Vagina (tissue), 2 donors: ENCODE data around the gene RASSF9. TPM values are rescaled to one million over a fixed set of nuclear protein-coding genes. Genes with fewer than 3 reads are reported as not detected.

Source experiments
- DNase-seq, 2 donors: peaks; one replicate each; pipeline ENCODE4 v3.0.0-alpha.2; 2017; ENCODE audit errors: extremely low spot score in 2 of 2
- H3K27ac ChIP-seq: fragments of 200-600 bp; sonication (generic); one replicate; pipeline ENCODE4 v1.5.1; 2019
- H3K27me3 ChIP-seq: fragments of 200-600 bp; sonication (generic); one replicate; pipeline ENCODE4 v1.5.1; 2019
- H3K36me3 ChIP-seq, 2 donors: fragments of 200-600 bp; sonication (generic); one replicate each; pipeline ENCODE4 v1.5.1; 2017 to 2019
- H3K4me1 ChIP-seq: fragments of 200-600 bp; sonication (generic); one replicate; pipeline ENCODE4 v1.5.1; 2019
- H3K4me3 ChIP-seq, 2 donors: fragments of 200-600 bp; sonication (generic); 1 replicate in 1 of 2; 2 replicates in 1 of 2; pipeline ENCODE4 v1.5.1; 2016 to 2019
- H3K9me3 ChIP-seq: fragments of 200-600 bp; sonication (generic); one replicate; pipeline ENCODE4 v1.5.1; 2019
- POLR2A ChIP-seq, 2 donors: fragments of 450-650 bp; IDR thresholded peaks; one replicate each; pipeline ENCODE4 v1.6.1; 2017; ENCODE audit warnings: antibody characterized with exemption in 2 of 2, mild to moderate bottlenecking in 2 of 2, moderate library complexity in 2 of 2
- POLR2AphosphoS5 ChIP-seq, 2 donors: sonication (generic); formaldehyde crosslinking; IDR thresholded peaks; one replicate each; pipeline ENCODE4 v1.9.0; 2017; ENCODE audit warnings: antibody characterized with exemption in 2 of 2, mild to moderate bottlenecking in 2 of 2, low read depth in 1 of 2; ENCODE audit not compliant: insufficient read depth in 1 of 2
- intact Hi-C: fragments of 100-400 bp; cut with DNase I; formaldehyde crosslinking; loops from one replicate; pipeline ENCODE4 v1.15.1; 2023
- total RNA-seq: library from RNA; depleted of rRNA; stranded (reverse); fragments of >200 nt; gene quantifications from one replicate; pipeline ENCODE4 v1.2.3, GENCODE V29; 2016
- TF ChIP-seq, protein P1 (sequence below), 3 experiments: fragments of 450-650 bp in 2 of 3; fragments of 200-600 bp in 1 of 3; sonication (generic) in 1 of 3; IDR thresholded peaks; one replicate each; pipeline ENCODE4 v1.5.1; 2017 to 2019; ENCODE audit warnings: antibody characterized with exemption in 3 of 3, mild to moderate bottlenecking in 2 of 3, moderate library complexity in 2 of 3

The RASSF9 gene
- total RNA-seq, 1 donor from 2014 or later = 1.7 TPM

DNA sequence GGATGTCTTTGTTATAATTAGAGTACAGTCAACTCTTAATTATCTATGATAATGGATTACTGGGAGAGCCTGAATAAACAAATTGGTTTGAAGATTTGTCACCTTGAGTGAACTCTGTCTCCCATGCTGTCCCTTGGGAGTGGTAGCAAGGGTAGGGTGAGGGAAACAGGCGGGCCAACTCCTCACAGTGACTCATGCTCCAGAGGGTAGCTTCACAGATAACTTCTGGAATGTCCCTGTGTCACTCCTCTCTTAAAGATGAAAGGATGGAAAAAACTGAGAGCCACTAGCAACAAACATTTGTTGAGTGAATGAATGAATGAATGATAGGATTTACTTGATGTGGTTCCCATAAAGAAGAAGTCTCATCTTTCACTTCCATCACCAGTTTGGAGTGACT, 53.5 kb downstream of the RASSF9 start:
- Histone ChIP-seq H3K27me3 (no peaks in the 10 kb centered on the region), H3K36me3 (no peaks in the 10 kb centered on the region), H3K4me1 (no peaks in the 10 kb centered on the region), H3K4me3 (no peak overlapping the region), H3K9me3 (no peaks in the 10 kb centered on the region), H3K27ac (no peak overlapping the region)
- DNase-seq = no peak
- intact Hi-C loops = no loop called here
- TF ChIP-seq POLR2A (IDR thresholded peaks at IDR 0.05) (no peak), POLR2AphosphoS5 (IDR thresholded peaks at IDR 0.05; ENCODE audit: insufficient read depth in 1 of 2, low read depth in 1 of 2) (no peak)
- TF ChIP-seq, protein P1, sequence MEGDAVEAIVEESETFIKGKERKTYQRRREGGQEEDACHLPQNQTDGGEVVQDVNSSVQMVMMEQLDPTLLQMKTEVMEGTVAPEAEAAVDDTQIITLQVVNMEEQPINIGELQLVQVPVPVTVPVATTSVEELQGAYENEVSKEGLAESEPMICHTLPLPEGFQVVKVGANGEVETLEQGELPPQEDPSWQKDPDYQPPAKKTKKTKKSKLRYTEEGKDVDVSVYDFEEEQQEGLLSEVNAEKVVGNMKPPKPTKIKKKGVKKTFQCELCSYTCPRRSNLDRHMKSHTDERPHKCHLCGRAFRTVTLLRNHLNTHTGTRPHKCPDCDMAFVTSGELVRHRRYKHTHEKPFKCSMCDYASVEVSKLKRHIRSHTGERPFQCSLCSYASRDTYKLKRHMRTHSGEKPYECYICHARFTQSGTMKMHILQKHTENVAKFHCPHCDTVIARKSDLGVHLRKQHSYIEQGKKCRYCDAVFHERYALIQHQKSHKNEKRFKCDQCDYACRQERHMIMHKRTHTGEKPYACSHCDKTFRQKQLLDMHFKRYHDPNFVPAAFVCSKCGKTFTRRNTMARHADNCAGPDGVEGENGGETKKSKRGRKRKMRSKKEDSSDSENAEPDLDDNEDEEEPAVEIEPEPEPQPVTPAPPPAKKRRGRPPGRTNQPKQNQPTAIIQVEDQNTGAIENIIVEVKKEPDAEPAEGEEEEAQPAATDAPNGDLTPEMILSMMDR (IDR thresholded peaks at IDR 0.05) = no peak

DNA sequence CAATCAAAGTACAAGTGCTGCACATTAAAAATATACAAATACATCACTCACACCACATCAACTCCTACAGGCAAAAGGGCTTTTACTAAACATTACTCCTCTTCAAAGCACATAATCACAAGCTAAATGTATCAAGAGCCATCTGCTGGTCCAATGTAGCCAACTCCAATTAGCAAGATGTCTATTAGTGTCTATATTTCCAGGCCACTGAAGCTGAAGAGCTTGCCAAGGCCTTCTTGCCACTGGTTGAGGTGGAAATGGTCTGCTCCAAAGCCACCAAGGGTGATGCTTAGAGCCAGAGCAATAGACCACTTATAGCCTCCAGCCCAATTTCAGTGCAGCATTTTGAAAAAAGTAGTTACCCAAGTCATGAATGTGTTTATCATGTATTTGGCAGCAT, 54.4 kb downstream of the RASSF9 start:
- no peaks in the 10 kb centered on the region for H3K9me3 ChIP-seq
- no peak overlapping the region for H3K27ac ChIP-seq
- no peaks in the 10 kb centered on the region for H3K4me1 ChIP-seq
- no peak for DNase-seq
- intact Hi-C loops = no loop called here
- no peak overlapping the region for H3K4me3 ChIP-seq
- no peaks in the 10 kb centered on the region for H3K36me3 ChIP-seq
- H3K27me3 ChIP-seq = no peaks in the 10 kb centered on the region
- TF ChIP-seq, protein P1 (IDR thresholded peaks at IDR 0.05) = no peak
- no peak for TF ChIP-seq POLR2A (IDR thresholded peaks at IDR 0.05)
- no peak for TF ChIP-seq POLR2AphosphoS5 (IDR thresholded peaks at IDR 0.05; ENCODE audit: insufficient read depth in 1 of 2, low read depth in 1 of 2)

DNA sequence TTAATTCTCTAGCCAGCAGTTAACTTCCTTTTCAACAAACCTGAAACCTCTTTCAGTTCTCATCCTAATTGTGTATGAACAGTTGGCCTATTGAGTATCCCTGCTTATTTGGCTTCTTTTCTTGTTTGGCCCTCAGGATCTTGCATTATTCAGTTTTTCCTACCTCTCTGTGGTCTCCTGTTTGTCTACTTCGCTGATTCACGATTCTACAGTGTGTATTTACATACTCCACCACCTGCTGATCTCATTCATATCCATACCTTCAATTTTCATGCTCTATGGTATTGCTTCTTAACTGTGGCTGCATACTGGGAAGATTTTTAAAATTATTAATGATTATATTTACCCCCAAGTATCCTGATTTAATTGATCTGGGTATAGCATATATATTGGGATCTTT, 56.4 kb downstream of the RASSF9 start:
- Histone ChIP-seq H3K4me3 (no peak overlapping the region), H3K36me3 (no peaks in the 10 kb centered on the region), H3K27me3 (no peaks in the 10 kb centered on the region), H3K9me3 (no peaks in the 10 kb centered on the region), H3K27ac (no peak overlapping the region), H3K4me1 (no peaks in the 10 kb centered on the region)
- no peak for TF ChIP-seq POLR2A (IDR thresholded peaks at IDR 0.05)
- TF ChIP-seq, protein P1 (IDR thresholded peaks at IDR 0.05) = no peak
- TF ChIP-seq POLR2AphosphoS5 (IDR thresholded peaks at IDR 0.05; ENCODE audit: insufficient read depth in 1 of 2, low read depth in 1 of 2) = no peak
- intact Hi-C loops = no loop called here
- no peak for DNase-seq

DNA sequence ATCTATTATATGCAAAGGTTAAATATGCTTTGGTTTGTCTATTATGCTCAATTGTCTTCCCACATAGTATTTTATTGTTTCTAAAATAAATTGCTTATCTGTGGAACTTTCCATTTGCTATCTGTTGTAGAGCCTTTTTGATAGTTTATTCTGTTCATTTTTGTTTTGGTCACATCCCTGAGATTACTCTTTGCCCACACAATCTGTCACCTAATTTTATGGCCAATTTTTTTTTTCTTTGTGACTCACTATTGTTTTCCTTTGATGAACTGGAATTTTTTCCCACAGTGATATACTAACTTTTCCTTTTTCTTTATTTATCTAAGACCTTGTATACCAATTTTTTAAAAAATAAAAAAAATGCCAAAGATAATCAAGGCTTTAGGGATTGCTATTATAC, 61.1 kb downstream of the RASSF9 start:
- no peaks in the 10 kb centered on the region for H3K9me3 ChIP-seq
- no peak for DNase-seq
- TF ChIP-seq POLR2A (IDR thresholded peaks at IDR 0.05) (no peak), POLR2AphosphoS5 (IDR thresholded peaks at IDR 0.05; ENCODE audit: insufficient read depth in 1 of 2, low read depth in 1 of 2) (no peak)
- TF ChIP-seq, protein P1 (IDR thresholded peaks at IDR 0.05) = no peak
- intact Hi-C loops = no loop called here
- H3K27ac ChIP-seq = no peak overlapping the region
- no peaks in the 10 kb centered on the region for H3K27me3 ChIP-seq
- H3K4me1 ChIP-seq = no peaks in the 10 kb centered on the region
- no peak overlapping the region for H3K4me3 ChIP-seq
- no peaks in the 10 kb centered on the region for H3K36me3 ChIP-seq

DNA sequence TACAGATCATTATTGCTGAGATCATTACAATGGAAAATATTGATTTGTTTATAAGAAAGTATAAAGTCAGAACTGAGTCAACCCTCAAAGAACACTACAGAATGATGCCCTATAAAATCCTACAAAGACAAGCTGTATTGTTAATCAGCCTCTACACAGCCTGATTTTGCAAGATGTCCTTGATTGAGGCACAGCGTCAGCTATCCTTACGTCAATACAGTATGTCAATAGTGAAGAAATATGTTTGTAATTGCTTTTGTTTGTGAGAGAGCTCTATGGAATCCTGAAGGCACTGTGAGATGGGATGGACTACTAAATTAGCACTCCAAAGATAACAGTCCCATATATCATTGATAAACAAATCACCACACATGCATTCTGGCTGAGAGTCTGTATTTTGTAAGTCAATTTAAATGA, 70.7 kb downstream of the RASSF9 start:
- Histone ChIP-seq H3K4me1 (no peaks in the 10 kb centered on the region), H3K4me3 (no peak overlapping the region), H3K36me3 (no peaks in the 10 kb centered on the region), H3K27me3 (no peaks in the 10 kb centered on the region), H3K9me3 (no peaks in the 10 kb centered on the region), H3K27ac (no peak overlapping the region)
- TF ChIP-seq POLR2AphosphoS5 (IDR thresholded peaks at IDR 0.05; ENCODE audit: insufficient read depth in 1 of 2, low read depth in 1 of 2) (no peak), POLR2A (IDR thresholded peaks at IDR 0.05) (no peak)
- TF ChIP-seq, protein P1 (IDR thresholded peaks at IDR 0.05) = no peak
- intact Hi-C loops = no loop called here
- DNase-seq = no peak
